Measurements from ENCODE around the gene CSPG4.

- TF ChIP-seq CTCF (IDR thresholded peaks at IDR 0.05) (no peak), POLR2A (IDR thresholded peaks at IDR 0.05) (no peak)
Measured at GRCh38 chr15:75631935-75632334, 80.7 kb downstream of the CSPG4 start.

Data from right lobe of liver (tissue), 4 donors.